Cardiac septum (tissue), 1 donor: ENCODE results near the gene CFAP54. TPM values are rescaled to one million over a fixed set of nuclear protein-coding genes. Genes with fewer than 3 reads are reported as not detected.

Experiments
- DNase-seq: peaks from one replicate; pipeline ENCODE4 v3.0.0-alpha.2; 2020; ENCODE audit warnings: low spot score
- intact Hi-C: fragments of 100-400 bp; cut with DNase I; formaldehyde crosslinking; loops from one replicate; pipeline ENCODE4 v1.14.0; 2022
- total RNA-seq: library from RNA; stranded (reverse); fragmentation: NEBNext Ultra II Directional; extraction: Animal tissue kit (Norgen Biotek cat#: 25700); gene quantifications from one replicate; pipeline ENCODE4 v1.2.1, GENCODE V29; 2021
- donor health status: DM: no; HTN: no; CAD: no.

Gene CFAP54
- total RNA-seq, 1 donor from 2014 or later = 0.48 TPM

DNA sequence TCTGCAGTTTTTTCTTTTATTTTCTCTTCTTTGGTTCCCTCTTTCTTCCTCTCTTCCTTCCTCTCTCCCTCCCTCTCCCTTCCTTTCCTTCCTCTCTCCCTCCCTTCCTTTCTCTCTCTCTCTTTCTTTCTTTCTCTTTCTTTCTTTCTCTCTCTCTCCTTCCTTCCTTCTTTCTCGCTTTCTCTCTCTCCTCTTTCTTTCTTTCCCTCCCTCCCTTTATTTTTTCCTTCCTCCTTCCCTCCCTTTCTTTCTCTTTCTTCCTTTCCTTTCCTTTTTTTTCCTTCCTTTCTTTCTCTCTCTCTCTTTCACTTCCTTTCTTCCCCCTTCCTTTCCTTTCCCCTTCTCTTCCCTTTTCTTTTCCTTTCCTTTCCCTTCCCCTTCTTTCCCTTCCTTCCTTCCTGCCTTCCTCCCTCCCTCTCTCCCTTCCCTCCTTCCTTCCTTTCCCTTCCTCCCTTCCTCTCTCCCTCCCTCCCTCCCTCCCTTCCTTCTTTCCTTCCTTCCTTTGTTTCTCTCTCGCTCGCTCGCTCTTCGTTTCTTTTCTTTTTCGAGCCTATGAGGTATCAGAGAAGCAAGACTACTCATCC, 13.7 kb downstream of the CFAP54 start:
- no peak for DNase-seq
- intact Hi-C loops = loop anchor here (5.0 kb wide), 1 partner anchor 56 kb away; no protein-coding TSS in a partner anchor

GRCh38 chr12:96503976-96504375, 14.6 kb downstream of the CFAP54 start:
- no peak for DNase-seq
- intact Hi-C loops = loop anchor here (5.0 kb wide), 1 partner anchor 57 kb away; no protein-coding TSS in a partner anchor

GRCh38 chr12:96506776-96507175, 17.4 kb downstream of the CFAP54 start:
- intact Hi-C loops = no loop called here

DNA sequence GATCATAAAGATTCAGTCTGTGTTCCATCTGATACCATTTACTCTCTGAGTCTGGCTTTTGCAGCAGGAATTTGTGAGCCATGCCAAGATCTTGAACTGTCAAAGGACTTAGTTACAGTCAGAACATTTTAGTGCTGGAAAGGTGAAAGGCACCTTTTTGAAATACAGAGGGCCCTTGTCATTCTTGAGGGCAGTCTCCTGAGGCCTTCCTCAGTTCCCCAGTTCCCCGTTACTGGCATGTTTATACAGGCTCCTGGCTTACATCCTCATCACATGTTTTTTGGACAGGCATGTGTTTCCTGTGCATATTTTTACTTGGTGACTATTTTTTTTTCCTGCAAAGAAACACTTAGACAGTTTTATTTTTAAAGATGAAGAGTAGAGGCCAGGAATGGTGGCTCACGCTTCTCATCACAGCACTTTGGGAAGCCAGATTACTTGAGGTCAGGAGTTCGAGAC, 21.0 kb downstream of the CFAP54 start:
- no peak for DNase-seq
- intact Hi-C loops = loop anchor here (10.0 kb wide), 1 partner anchor 296 kb away; no protein-coding TSS in a partner anchor

More at GRCh38 chr12:96506776-96507175, 17.4 kb downstream of the CFAP54 start:
- DNase-seq = no peak

GRCh38 chr12:96513166-96513565, 23.8 kb downstream of the CFAP54 start:
- intact Hi-C loops = loop anchor here (10.0 kb wide), 1 partner anchor 298 kb away; no protein-coding TSS in a partner anchor
- no peak for DNase-seq

DNA sequence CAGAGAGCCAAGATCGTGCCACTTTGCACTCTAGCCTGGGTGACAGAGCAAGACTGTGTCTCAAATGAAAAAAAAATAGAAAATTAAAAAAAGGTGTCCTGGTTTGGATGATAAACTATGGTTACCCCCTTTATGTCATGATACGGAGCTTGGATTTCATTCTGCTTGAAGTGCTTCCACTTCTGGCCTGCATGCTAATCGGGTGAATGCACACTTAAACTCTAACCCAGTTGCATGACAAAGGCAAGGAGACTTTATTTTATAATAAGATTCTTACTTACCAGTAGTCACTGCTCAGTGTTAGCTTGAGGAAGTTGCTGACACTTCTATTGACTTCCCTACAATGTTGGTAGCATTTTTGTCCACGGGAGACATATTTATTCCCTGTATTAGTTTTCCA, 24.3 kb downstream of the CFAP54 start:
- no peak for DNase-seq
- intact Hi-C loops = loop anchor here (10.0 kb wide), 1 partner anchor 299 kb away; no protein-coding TSS in a partner anchor

GRCh38 chr12:96514328-96514727, 25.0 kb downstream of the CFAP54 start:
- no peak for DNase-seq
- intact Hi-C loops = loop anchor here (10.0 kb wide), 1 partner anchor 300 kb away; no protein-coding TSS in a partner anchor

- DNase-seq = peak; percentile 85
- intact Hi-C loops = loop anchor here (2.0 to 10.0 kb wide), 2 partner anchors 302 to 454 kb away; no protein-coding TSS in a partner anchor
Observed at GRCh38 chr12:96516472-96517430, 27.4 kb downstream of the CFAP54 start.

- intact Hi-C loops = no loop called here
- DNase-seq = no peak
Observed at GRCh38 chr12:96520767-96521166, 31.4 kb downstream of the CFAP54 start.

DNA sequence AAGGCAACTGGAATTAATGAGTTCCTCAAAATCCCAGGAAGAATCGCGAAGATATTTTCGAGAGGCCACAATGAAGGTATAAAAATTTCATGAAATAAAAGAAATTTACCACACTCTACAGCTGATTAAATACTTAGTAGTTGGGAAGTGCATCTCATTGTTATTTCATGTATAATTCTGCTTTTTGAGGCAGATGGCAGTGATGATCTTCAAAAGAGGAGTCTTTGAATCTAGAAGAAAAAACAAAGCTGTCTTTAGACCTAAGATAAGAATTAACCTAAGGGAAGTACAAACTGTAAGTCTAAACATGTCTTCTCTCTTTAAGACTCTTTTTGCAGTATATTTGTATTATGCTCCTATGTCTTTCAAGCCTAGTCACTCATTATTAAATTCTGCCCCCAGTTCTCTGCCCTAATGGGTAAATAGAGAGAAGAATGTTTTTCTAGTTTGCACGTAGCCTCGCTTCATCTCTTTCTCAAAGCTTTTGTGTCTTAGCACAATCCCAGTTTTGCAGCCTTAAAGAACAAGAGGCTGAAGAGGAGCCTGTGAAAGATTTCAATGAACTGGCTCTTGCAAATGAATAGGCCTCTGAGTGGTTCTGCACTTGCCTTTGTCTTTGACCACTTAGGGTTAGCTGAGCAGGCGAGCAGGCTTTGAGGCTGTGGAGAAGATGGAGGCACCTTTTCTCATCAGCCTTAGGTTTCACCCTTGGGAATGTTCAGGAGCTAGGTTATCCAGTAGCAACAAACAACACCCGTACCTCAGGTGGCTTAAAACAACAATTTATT, 32.7 kb downstream of the CFAP54 start:
- intact Hi-C loops = no loop called here
- no peak for DNase-seq

- intact Hi-C loops = no loop called here
- DNase-seq = no peak
Observed at GRCh38 chr12:96522690-96523089, 33.3 kb downstream of the CFAP54 start.

DNA sequence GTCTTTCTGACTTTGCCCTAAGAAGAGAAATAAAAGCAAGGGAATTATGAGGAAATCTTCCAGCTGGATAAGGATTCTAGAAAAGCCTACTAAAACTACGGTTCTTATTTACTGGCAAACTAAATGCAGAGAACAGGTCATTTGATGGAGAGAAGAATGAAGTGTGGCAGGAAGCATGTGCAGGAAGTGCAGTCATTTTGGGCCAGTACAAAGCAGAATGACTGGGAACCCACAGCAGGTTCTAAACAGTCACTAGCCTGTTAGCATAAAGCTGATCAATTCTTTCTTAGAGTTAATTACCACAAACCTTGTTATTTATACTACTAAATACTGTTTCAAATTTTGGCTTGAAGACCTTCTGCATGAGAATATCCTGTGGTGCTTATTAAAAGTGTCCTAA, 36.7 kb downstream of the CFAP54 start:
- intact Hi-C loops = no loop called here
- no peak for DNase-seq

- intact Hi-C loops = no loop called here
- no peak for DNase-seq
Observed at GRCh38 chr12:96529912-96530311, 40.5 kb downstream of the CFAP54 start.

GRCh38 chr12:96534339-96534738, 45.0 kb downstream of the CFAP54 start:
- intact Hi-C loops = no loop called here
- no peak for DNase-seq

GRCh38 chr12:96548384-96548783, 59.0 kb downstream of the CFAP54 start:
- intact Hi-C loops = no loop called here
- DNase-seq = no peak

GRCh38 chr12:96549341-96549740, 60.0 kb downstream of the CFAP54 start:
- DNase-seq = no peak
- intact Hi-C loops = no loop called here

- no peak for DNase-seq
- intact Hi-C loops = loop anchor here (10.0 kb wide), 1 partner anchor 834 kb away; no protein-coding TSS in a partner anchor
Observed at GRCh38 chr12:96570579-96570978, 81.2 kb downstream of the CFAP54 start.

DNA sequence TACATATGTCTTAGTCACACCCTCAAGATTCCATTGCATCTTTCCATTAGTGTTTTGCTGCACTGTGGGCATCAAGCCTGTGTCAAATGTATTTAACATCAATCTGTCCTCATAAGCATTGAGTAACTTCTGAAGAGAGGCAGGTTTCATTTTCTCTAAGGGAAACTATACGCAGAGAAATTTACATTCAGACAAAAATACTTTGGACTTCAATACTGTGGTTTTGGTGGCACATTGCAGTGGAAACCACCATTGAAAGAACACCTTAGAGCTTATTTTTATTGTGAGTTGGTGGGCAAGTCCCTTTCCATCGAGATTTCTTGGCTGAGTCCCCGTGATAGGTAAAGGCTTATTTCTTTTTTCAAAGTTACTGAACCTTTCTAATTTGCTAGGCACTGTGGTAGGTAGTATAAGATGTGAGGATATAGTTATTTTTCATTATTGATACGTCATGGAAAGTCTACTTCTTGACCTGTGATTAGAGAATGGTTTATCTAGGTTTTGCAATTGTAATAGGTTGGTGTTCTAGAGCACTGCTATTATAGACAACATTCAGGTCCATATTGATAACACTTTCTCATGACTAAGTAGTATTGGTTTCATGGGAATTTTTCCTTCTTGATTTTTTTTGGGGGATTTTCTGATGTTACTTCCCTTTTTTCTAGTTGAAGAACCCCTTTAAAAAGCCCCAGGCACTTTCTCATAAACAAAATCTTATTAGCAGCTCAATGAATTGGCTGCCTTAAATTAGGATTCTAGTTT, 81.9 kb downstream of the CFAP54 start:
- intact Hi-C loops = loop anchor here (10.0 kb wide), 1 partner anchor 834 kb away; no protein-coding TSS in a partner anchor
- no peak for DNase-seq
